ENCODE measurements around the gene KAT7.
A peak's percentile ranks its signal among the peaks of the same experiment; 100 is the strongest.

The KAT7 gene

GRCh38 chr17:49760932-49761558 is 27.4 kb upstream of the KAT7 start:
- no peak for DNase-seq

GRCh38 chr17:49762151-49762941 is 26.1 kb upstream of the KAT7 start:
- DNase-seq: no peak

GRCh38 chr17:49763735-49764558 is 24.5 kb upstream of the KAT7 start, which contains the start of gene FAM117A:
Gene FAM117A (minus strand): TSS chr17:49764131. CDS start chr17:49764087, 44 bp downstream.
- peak; percentile 97 for DNase-seq

GRCh38 chr17:49764559-49765180 is 23.8 kb upstream of the KAT7 start:
- no peak for DNase-seq

GRCh38 chr17:49766918-49767530 is 21.5 kb upstream of the KAT7 start:
- DNase-seq: no peak

- no peak for DNase-seq
These were observed 12.8 kb upstream of the KAT7 start for GRCh38 chr17:49775546-49776260.

- no peak for DNase-seq
These were observed 11.8 kb upstream of the KAT7 start for GRCh38 chr17:49776551-49777300.

GRCh38 chr17:49777563-49777962 is 10.9 kb upstream of the KAT7 start:
- DNase-seq: no peak

GRCh38 chr17:49779156-49779738 is 9.2 kb upstream of the KAT7 start:
- DNase-seq: no peak

- peak; percentile 67 for DNase-seq
These were observed 8.7 kb upstream of the KAT7 start for GRCh38 chr17:49779739-49780231.

- DNase-seq: no peak
These were observed 5.3 kb upstream of the KAT7 start for GRCh38 chr17:49783071-49783715.

GRCh38 chr17:49783791-49784190 is 4.7 kb upstream of the KAT7 start:
- no peak for DNase-seq

- DNase-seq: no peak
These were observed 3.8 kb upstream of the KAT7 start for GRCh38 chr17:49784636-49785035.

- no peak for DNase-seq
These were observed 500 bp upstream of the KAT7 start for GRCh38 chr17:49787884-49788477.

- DNase-seq: no peak
These were observed 730 bp downstream of the KAT7 start for GRCh38 chr17:49789243-49789578.

- no peak for DNase-seq
These were observed 4.8 kb downstream of the KAT7 start for GRCh38 chr17:49793309-49793708.

GRCh38 chr17:49795372-49795771 is 6.9 kb downstream of the KAT7 start:
- no peak for DNase-seq

- no peak for DNase-seq
These were observed 9.7 kb downstream of the KAT7 start for GRCh38 chr17:49798182-49798581.

GRCh38 chr17:49798738-49799137 is 10.3 kb downstream of the KAT7 start:
- no peak for DNase-seq

- DNase-seq: no peak
These were observed 20.6 kb downstream of the KAT7 start for GRCh38 chr17:49809056-49809455.

All from fibroblast of skin of right quadriceps (primary cell).